NCI-H2227 (cell line): ENCODE data around the gene MRPS33.
"Not testable (repeated sequence)": the region's sequence is repeated elsewhere in the genome, so short reads cannot be mapped to it uniquely, and the experiment has no call there.

Experiments
- DNase-seq: peaks from one replicate; lab custom pipeline; 2025; ENCODE audit not compliant: unreplicated experiment; lab: John Stamatoyannopoulos, UW

The MRPS33 gene

DNA sequence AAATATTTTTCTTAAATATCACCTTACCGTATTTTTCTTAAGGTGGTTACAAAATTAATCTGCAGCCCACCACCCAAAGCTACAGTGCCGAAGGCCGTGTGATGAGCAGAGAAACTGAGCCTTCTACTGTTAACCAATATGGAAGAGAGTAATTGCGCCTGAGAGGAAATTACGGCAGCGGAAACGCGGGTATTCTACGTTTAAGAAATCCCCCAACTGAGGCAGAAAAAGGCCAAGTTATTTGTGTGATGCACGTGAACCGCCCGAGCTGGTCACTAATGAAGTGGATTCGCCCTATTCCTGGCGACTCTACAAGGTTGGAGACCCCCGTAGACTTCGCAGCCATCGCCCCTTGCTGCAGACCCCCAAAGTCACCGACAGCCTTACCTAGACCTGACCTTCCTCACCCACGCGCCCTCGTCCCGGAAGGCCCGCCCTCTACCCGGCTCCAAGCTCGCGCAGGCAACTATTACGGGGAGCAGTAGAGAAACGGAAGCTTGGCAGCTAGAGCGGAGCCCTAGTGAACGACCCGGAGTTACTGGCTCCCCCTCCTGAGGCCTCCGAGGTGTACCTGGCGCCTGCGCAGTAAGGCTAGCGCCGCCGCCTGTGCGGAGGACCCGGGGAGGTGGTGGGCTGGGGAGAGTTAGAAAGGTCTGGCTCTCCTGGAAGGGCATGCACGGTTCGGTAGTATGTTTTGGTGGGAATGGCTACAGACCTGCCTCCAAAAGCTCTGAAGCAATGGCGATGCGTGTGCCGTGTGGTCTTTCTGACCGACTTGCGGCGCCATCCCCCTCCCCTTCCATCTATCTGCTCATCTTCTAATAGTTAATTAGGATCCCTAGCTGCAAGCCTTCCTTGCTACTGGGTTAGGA is at the start of gene MRPS33:
Gene MRPS33, minus strand, starts transcription at position 429 of the 872 bp plus-strand sequence. CDS start 4,319 bp downstream, outside the sequence.
- DNase-seq, result peak; percentile 99

DNA sequence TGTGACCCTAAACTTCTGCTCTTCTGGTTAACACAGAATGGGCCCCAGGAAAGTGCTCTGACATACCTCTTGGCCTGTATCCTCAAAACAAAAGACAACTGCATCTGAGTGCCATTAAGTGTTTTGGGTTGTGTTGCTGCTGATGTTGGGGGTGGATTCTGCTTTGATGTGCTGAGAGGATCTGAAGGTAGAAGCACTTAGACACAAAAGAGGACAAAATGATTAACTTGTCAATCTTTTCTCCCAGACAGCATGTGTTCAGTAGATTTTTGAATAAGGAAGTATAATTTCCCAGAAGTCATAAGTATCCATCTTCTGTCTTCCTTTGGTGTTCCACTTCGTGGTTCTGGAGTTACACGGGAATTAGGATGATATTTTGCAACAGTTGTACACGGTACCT is 43.0 kb upstream of the MRPS33 start:
- peak; percentile 27 for DNase-seq

DNA sequence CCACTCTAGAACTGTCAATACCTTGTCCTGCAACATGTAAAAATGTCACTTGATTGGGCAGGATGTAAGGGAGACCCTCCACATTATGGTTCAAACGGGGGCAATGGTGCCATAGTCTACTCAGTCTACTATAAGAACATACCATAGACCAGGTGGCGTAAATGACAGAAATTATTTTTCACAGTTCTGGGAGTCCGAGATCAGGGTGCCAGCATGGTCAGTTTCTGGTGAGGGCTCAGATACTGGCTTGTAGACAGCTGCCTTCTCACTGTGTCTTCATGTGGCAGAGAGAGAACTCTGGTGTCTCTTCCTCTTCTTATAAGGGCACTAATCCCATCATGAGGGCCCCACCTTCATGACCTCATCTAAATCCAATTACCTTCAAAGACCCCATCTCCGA is 40.4 kb upstream of the MRPS33 start:
- DNase-seq, result no peak

DNA sequence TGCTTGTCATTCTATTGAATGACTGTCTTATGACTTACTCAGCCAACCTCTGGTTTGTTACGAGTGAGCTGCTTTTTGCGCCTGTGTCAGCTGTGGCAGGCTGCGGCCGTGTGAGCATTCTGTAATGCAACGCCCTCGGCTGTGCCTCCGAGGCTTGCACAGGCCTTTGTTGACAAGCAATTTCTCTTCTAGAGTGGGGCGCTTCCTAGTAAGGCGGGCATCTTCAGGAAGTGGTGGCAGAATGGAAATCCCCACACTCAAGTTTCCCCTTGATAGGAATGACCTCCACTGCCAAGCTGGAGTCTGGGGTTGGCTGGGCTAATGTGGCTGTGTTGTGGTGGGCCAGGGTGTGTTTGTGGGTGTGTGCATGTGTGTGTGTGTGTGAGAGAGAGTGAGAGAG is 38.9 kb upstream of the MRPS33 start:
- peak; percentile 77 for DNase-seq

DNA sequence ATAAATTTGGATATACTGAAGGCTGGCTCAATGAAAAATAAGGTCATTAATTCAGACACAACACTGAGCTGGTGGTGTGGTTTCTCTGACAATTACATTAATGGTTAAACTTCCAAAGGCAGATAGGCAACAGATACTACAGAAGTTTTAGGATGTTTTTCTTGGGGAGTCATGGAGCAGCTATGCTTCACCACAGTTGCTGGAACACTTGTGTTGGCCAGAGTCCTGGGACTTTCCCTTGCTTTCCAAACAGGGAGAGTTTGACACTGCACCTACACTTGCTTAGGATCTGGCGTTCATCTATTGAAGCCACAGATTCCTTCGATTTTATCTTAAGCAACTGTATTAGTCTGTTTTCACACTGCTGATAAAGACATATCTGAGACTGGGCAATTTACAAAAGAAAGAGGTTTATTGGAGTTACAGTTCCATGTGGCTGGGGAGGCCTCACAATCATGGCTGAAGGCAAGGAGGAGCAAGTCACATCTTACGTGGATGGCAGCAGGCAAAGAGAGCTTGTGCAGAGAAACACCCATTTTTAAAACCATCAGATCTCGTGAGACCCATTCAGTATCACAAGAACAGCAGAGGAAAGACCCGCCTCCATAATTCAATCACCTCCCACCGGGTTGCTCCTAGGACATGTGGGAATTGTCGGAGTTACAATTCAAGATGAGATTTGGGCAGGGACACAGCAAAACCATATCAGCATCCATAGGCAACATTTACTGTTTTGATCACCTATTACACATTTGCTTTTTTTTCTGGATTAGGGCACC is 31.3 kb upstream of the MRPS33 start:
- DNase-seq, result no peak

- no peak for DNase-seq
Observed at GRCh38 chr7:141045126-141045841, 30.5 kb upstream of the MRPS33 start.

GRCh38 chr7:141043616-141044015 is 28.9 kb upstream of the MRPS33 start:
- DNase-seq, result no peak

GRCh38 chr7:141042222-141043193 is 27.8 kb upstream of the MRPS33 start:
- no peak for DNase-seq

- no peak for DNase-seq
Observed at GRCh38 chr7:141039376-141039775, 24.6 kb upstream of the MRPS33 start.

GRCh38 chr7:141038100-141038499 is 23.3 kb upstream of the MRPS33 start:
- not testable (repeated sequence) for DNase-seq

- DNase-seq, result not testable (repeated sequence)
Observed at GRCh38 chr7:141032539-141033323, 18.0 kb upstream of the MRPS33 start.

- no peak for DNase-seq
Observed at GRCh38 chr7:141028767-141029166, 14.0 kb upstream of the MRPS33 start.

- DNase-seq, result no peak
Observed at GRCh38 chr7:141027043-141027442, 12.3 kb upstream of the MRPS33 start.

DNA sequence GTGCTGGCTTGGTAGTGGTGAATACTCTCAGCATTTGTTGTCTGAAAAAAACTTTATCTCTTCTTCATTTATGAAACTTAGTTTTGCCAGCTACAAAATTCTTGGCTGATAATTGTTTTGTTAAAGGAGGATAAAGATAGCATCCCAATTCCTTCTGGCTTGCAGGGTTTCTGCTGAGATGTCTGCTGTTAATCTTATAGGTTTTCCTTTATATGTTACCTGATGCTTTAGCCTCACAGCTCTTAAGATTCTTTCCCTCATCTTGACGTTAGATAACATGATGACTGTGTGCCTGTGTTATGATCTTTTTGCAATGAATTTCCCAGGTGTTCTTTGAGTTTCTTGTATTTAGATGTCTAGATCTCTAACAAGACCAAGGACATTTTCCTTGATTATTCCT is 9.9 kb upstream of the MRPS33 start:
- DNase-seq, result no peak

DNA sequence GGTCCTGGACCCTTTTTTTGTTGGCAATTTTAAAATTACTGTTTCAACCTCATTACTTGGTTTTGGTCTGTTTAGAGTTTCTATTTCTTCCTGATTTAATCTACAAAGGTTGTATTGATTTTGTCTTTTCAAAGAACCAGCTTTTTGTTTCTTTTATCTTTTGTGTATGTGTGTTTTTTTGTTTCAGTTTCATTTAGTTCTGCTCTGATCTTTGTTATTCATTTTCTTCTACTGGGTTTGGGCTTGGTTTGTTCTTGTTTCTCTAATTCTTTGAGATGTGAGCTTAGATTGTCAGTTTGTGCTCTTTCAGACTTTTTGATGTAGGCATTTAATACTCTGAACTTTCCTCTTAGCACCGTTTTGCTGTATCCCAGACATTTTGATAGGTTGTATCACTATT is 8.5 kb upstream of the MRPS33 start:
- no peak for DNase-seq

DNA sequence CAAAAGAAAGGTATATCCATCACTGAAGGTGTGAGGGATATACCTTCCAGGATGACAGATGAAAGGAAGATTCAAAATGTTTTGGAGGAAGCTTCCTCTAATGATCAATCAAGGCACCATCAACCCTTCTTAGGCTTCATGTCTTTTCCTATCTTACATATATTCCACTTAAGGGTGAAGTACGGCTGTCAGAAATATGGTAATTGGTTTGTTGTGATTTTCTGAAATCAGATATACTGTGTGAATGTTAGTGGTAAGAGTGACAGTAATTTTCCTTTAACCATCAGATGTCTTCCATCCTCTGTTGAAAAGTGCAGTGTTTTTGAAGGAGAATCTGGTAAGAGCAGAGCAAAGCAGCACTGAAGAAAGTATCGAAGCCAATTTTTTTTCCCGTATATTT is 2.8 kb upstream of the MRPS33 start:
- no peak for DNase-seq

GRCh38 chr7:141016349-141016748 is 1.6 kb upstream of the MRPS33 start:
- no peak for DNase-seq

- DNase-seq, result peak; percentile 60
Observed at GRCh38 chr7:141014125-141014523, 628 bp downstream of the MRPS33 start.

GRCh38 chr7:141013345-141013715 is 1.4 kb downstream of the MRPS33 start:
- no peak for DNase-seq
